Activated CD4-positive, alpha-beta T cell treated with anti-CD3 and anti-CD28 coated beads, Interleukin-2, amount 10 ng/mL, durations not matched to agents 24 days and 14 days (primary cell): Measurements from ENCODE around the gene GRAMD1B. TPM values are rescaled to one million over a fixed set of nuclear protein-coding genes. Genes with fewer than 3 reads are reported as not detected.
"Not testable (repeated sequence)": the region's sequence is repeated elsewhere in the genome, so short reads cannot be mapped to it uniquely, and the experiment has no call there.

Experiments
- DNase-seq: peaks from one replicate; pipeline ENCODE4 v3.0.0; 2022
- H3K27ac Mint-ChIP-seq: one replicate; pipeline ENCODE4 v1.8.0; 2022; ENCODE audit warnings: mild to moderate bottlenecking, mixed read lengths
- H3K27me3 Mint-ChIP-seq: one replicate; pipeline ENCODE4 v1.8.0; 2022; ENCODE audit warnings: mixed read lengths
- H3K36me3 Mint-ChIP-seq: one replicate; pipeline ENCODE4 v1.8.0; 2022; ENCODE audit warnings: low read depth, mild to moderate bottlenecking, mixed read lengths
- H3K4me1 Mint-ChIP-seq: one replicate; pipeline ENCODE4 v1.8.0; 2021; ENCODE audit warnings: mixed read lengths
- H3K4me3 Mint-ChIP-seq: one replicate; pipeline ENCODE4 v1.8.0; 2022; ENCODE audit warnings: mild to moderate bottlenecking, moderate library complexity, mixed read lengths
- H3K9me3 Mint-ChIP-seq: one replicate; pipeline ENCODE4 v1.8.0; 2021; ENCODE audit warnings: mixed read lengths
- intact Hi-C: fragments of 100-400 bp; cut with micrococcal nuclease; formaldehyde crosslinking; loops from one replicate; pipeline ENCODE4 v1.15.1; 2023
- total RNA-seq: library from RNA; stranded (reverse); gene quantifications from 2 replicates; pipeline ENCODE4 v1.2.3, GENCODE V29; 2022

Gene GRAMD1B
- total RNA-seq, 1 donor from 2014 or later: 117 TPM

- peaks cover 70% of the 10 kb centered on the region for H3K4me1 Mint-ChIP-seq
- peaks cover 5% of the 10 kb centered on the region for H3K9me3 Mint-ChIP-seq
- H3K36me3 Mint-ChIP-seq: peaks cover 74% of the 10 kb centered on the region
- no peak for DNase-seq
- peak overlapping the region; percentile 79 for H3K27ac Mint-ChIP-seq
- no peaks in the 10 kb centered on the region for H3K27me3 Mint-ChIP-seq
- peak overlapping the region; percentile 19 for H3K4me3 Mint-ChIP-seq
- intact Hi-C loops: no loop called here
Observed at GRCh38 chr11:123441161-123441560, 11.1 kb downstream of the GRAMD1B start.

GRCh38 chr11:123443851-123444623 lies 14.0 kb downstream of the GRAMD1B start:
- Mint-ChIP-seq H3K27ac (peak overlapping the region; percentile 73), H3K4me3 (no peak overlapping the region), H3K4me1 (peaks cover 67% of the 10 kb centered on the region), H3K36me3 (peaks cover 70% of the 10 kb centered on the region), H3K9me3 (peaks cover 5% of the 10 kb centered on the region), H3K27me3 (no peaks in the 10 kb centered on the region)
- DNase-seq: no peak
- intact Hi-C loops: no loop called here

GRCh38 chr11:123448823-123449222 lies 18.8 kb downstream of the GRAMD1B start:
- intact Hi-C loops: no loop called here
- peaks cover 78% of the 10 kb centered on the region for H3K4me1 Mint-ChIP-seq
- no peak for DNase-seq
- peak overlapping the region; percentile 81 for H3K27ac Mint-ChIP-seq
- no peaks in the 10 kb centered on the region for H3K27me3 Mint-ChIP-seq
- H3K9me3 Mint-ChIP-seq: no peaks in the 10 kb centered on the region
- no peak overlapping the region for H3K4me3 Mint-ChIP-seq
- peaks cover 43% of the 10 kb centered on the region for H3K36me3 Mint-ChIP-seq

- Mint-ChIP-seq H3K27ac (peak overlapping the region; percentile 8), H3K36me3 (peaks cover 44% of the 10 kb centered on the region), H3K4me1 (peaks cover 80% of the 10 kb centered on the region), H3K27me3 (no peaks in the 10 kb centered on the region), H3K9me3 (no peaks in the 10 kb centered on the region), H3K4me3 (no peak overlapping the region)
- no peak for DNase-seq
- intact Hi-C loops: no loop called here
Observed at GRCh38 chr11:123449436-123449835, 19.4 kb downstream of the GRAMD1B start.

- Mint-ChIP-seq H3K4me3 (peak overlapping the region; percentile 63), H3K4me1 (peaks cover 81% of the 10 kb centered on the region), H3K27me3 (no peaks in the 10 kb centered on the region), H3K36me3 (peaks cover 39% of the 10 kb centered on the region), H3K27ac (peak overlapping the region; percentile 86), H3K9me3 (no peaks in the 10 kb centered on the region)
- DNase-seq: no peak
- intact Hi-C loops: loop anchor here (10.0 kb wide), 1 partner anchor 366 kb away; no protein-coding TSS in a partner anchor
Observed at GRCh38 chr11:123450623-123451022, 20.6 kb downstream of the GRAMD1B start.

- Mint-ChIP-seq H3K4me1 (peaks cover 88% of the 10 kb centered on the region), H3K36me3 (peaks cover 37% of the 10 kb centered on the region), H3K4me3 (peak overlapping the region; percentile 63), H3K9me3 (no peaks in the 10 kb centered on the region), H3K27me3 (no peaks in the 10 kb centered on the region), H3K27ac (peak overlapping the region; percentile 86)
- intact Hi-C loops: loop anchor here (10.0 kb wide), 1 partner anchor 366 kb away; no protein-coding TSS in a partner anchor
- peak; percentile 75 for DNase-seq
Observed at GRCh38 chr11:123451183-123451781, 21.2 kb downstream of the GRAMD1B start.

GRCh38 chr11:123452794-123453193 lies 22.7 kb downstream of the GRAMD1B start:
- intact Hi-C loops: loop anchor here (10.0 kb wide), 1 partner anchor 368 kb away; no protein-coding TSS in a partner anchor
- Mint-ChIP-seq H3K27ac (peak overlapping the region; percentile 86), H3K9me3 (no peaks in the 10 kb centered on the region), H3K4me1 (peaks cover 83% of the 10 kb centered on the region), H3K36me3 (peaks cover 35% of the 10 kb centered on the region), H3K27me3 (no peaks in the 10 kb centered on the region), H3K4me3 (peak overlapping the region; percentile 17)
- no peak for DNase-seq

- Mint-ChIP-seq H3K27ac (peak overlapping the region; percentile 94), H3K36me3 (peaks cover 39% of the 10 kb centered on the region), H3K27me3 (no peaks in the 10 kb centered on the region), H3K4me1 (peaks cover 79% of the 10 kb centered on the region), H3K4me3 (peak overlapping the region; percentile 82), H3K9me3 (no peaks in the 10 kb centered on the region)
- peak; percentile 91 for DNase-seq
- intact Hi-C loops: loop anchor here (1.0 to 10.0 kb wide), 7 partner anchors 15 to 369 kb away; no protein-coding TSS in a partner anchor
Observed at GRCh38 chr11:123454060-123454651, 24.1 kb downstream of the GRAMD1B start.

- H3K36me3 Mint-ChIP-seq: peaks cover 44% of the 10 kb centered on the region
- no peak for DNase-seq
- peak overlapping the region; percentile 94 for H3K27ac Mint-ChIP-seq
- no peaks in the 10 kb centered on the region for H3K27me3 Mint-ChIP-seq
- H3K9me3 Mint-ChIP-seq: no peaks in the 10 kb centered on the region
- peak overlapping the region; percentile 82 for H3K4me3 Mint-ChIP-seq
- H3K4me1 Mint-ChIP-seq: peaks cover 73% of the 10 kb centered on the region
- intact Hi-C loops: loop anchor here (1.0 to 10.0 kb wide), 7 partner anchors 15 to 370 kb away; no protein-coding TSS in a partner anchor
Observed at GRCh38 chr11:123454796-123455195, 24.7 kb downstream of the GRAMD1B start.

- H3K4me1 Mint-ChIP-seq: peaks cover 58% of the 10 kb centered on the region
- not testable (repeated sequence) for H3K9me3 Mint-ChIP-seq, H3K27me3 Mint-ChIP-seq, DNase-seq
- H3K36me3 Mint-ChIP-seq: peaks cover 52% of the 10 kb centered on the region
- intact Hi-C loops: loop anchor here (10.0 kb wide), 1 partner anchor 372 kb away; no protein-coding TSS in a partner anchor
- peak overlapping the region; percentile 80 for H3K4me3 Mint-ChIP-seq
- peak overlapping the region; percentile 92 for H3K27ac Mint-ChIP-seq
Observed at GRCh38 chr11:123456448-123456847, 26.4 kb downstream of the GRAMD1B start.

- peaks cover 57% of the 10 kb centered on the region for H3K36me3 Mint-ChIP-seq
Observed at GRCh38 chr11:123457187-123457770, 27.2 kb downstream of the GRAMD1B start.

GRCh38 chr11:123458501-123458900 lies 28.4 kb downstream of the GRAMD1B start:
- H3K36me3 Mint-ChIP-seq: peaks cover 59% of the 10 kb centered on the region
- no peaks in the 10 kb centered on the region for H3K9me3 Mint-ChIP-seq
- H3K27me3 Mint-ChIP-seq: no peaks in the 10 kb centered on the region
- peaks cover 48% of the 10 kb centered on the region for H3K4me1 Mint-ChIP-seq
- no peak for DNase-seq
- H3K4me3 Mint-ChIP-seq: no peak overlapping the region
- H3K27ac Mint-ChIP-seq: peak overlapping the region; percentile 42
- intact Hi-C loops: loop anchor here (10.0 kb wide), 1 partner anchor 374 kb away; no protein-coding TSS in a partner anchor

More at GRCh38 chr11:123457187-123457770, 27.2 kb downstream of the GRAMD1B start:
- peak; percentile 77 for DNase-seq
- Mint-ChIP-seq H3K4me3 (peak overlapping the region; percentile 80), H3K4me1 (peaks cover 55% of the 10 kb centered on the region), H3K27me3 (no peaks in the 10 kb centered on the region), H3K9me3 (no peaks in the 10 kb centered on the region), H3K27ac (peak overlapping the region; percentile 92)
- intact Hi-C loops: loop anchor here (10.0 kb wide), 1 partner anchor 372 kb away; no protein-coding TSS in a partner anchor

GRCh38 chr11:123460012-123460700 lies 30.1 kb downstream of the GRAMD1B start:
- Mint-ChIP-seq H3K9me3 (no peaks in the 10 kb centered on the region), H3K36me3 (peaks cover 57% of the 10 kb centered on the region), H3K27ac (no peak overlapping the region), H3K4me3 (no peak overlapping the region), H3K4me1 (peaks cover 44% of the 10 kb centered on the region), H3K27me3 (no peaks in the 10 kb centered on the region)
- DNase-seq: no peak
- intact Hi-C loops: no loop called here
